A549 treated with AZD9567 at 1 μM for 4 hours (cell line): ENCODE data around the gene UGT1A8. TPM values are rescaled to one million over a fixed set of nuclear protein-coding genes. Genes with fewer than 3 reads are reported as not detected.

Experiments
- total RNA-seq: library from RNA; stranded (reverse); fragments of 200-300 nt; extraction: Qiagen RNA extraction; gene quantifications from 5 replicates; pipeline ENCODE4 v1.2.3, GENCODE V29; 2022; ENCODE audit not compliant: insufficient read depth

UGT1A8 gene
- total RNA-seq = 0.08 to 1.9 TPM (median 0.10 TPM) in 3 of 5 replicates, not detected in the others

GRCh38 chr2:233617476-233617875 lies at the start of gene UGT1A8:
TSS of gene UGT1A8 (plus strand) at chr2:233617633. CDS start at chr2:233617708, 75 bp downstream.

GRCh38 chr2:233636306-233636705 lies 18.9 kb downstream of the UGT1A8 start, which contains the start of gene UGT1A10:
TSS of gene UGT1A10 (plus strand) at chr2:233636448. CDS start at chr2:233636523, 75 bp downstream.

GRCh38 chr2:233671290-233672161 lies 54.1 kb downstream of the UGT1A8 start, which contains the start of gene UGT1A9:
TSS of gene UGT1A9 (plus strand) at chr2:233671898. CDS start at chr2:233671935, 37 bp downstream.

GRCh38 chr2:233681521-233682099 lies 64.2 kb downstream of the UGT1A8 start, which contains the start of gene UGT1A7:
TSS of gene UGT1A7 (plus strand) at chr2:233681901. CDS start at chr2:233681938, 37 bp downstream.

GRCh38 chr2:233692648-233693047 lies 75.2 kb downstream of the UGT1A8 start, which contains the start of gene UGT1A6:
TSS of gene UGT1A6 (plus strand) at chr2:233692890. CDS start at chr2:233693005, 115 bp downstream.

GRCh38 chr2:233712611-233713261 lies 95.3 kb downstream of the UGT1A8 start, which contains the start of gene UGT1A5:
TSS of gene UGT1A5 (plus strand) at chr2:233712907. CDS start at chr2:233712992, 85 bp downstream.

GRCh38 chr2:233718552-233718951 lies 101.1 kb downstream of the UGT1A8 start, which contains the start of gene UGT1A4:
TSS of gene UGT1A4 (plus strand) at chr2:233718736. CDS start at chr2:233718821, 85 bp downstream.

GRCh38 chr2:233728723-233729301 lies 111.4 kb downstream of the UGT1A8 start, which contains the start of gene UGT1A3:
TSS of gene UGT1A3 (plus strand) at chr2:233729042. CDS start at chr2:233729127, 85 bp downstream.

GRCh38 chr2:233760043-233760442 lies 142.6 kb downstream of the UGT1A8 start, which contains the start of gene UGT1A1:
TSS of gene UGT1A1 (plus strand) at chr2:233760270. CDS start at chr2:233760288, 18 bp downstream.

GRCh38 chr2:233778030-233778429 lies 160.6 kb downstream of the UGT1A8 start, which contains the start of gene MROH2A:
TSS of gene MROH2A (plus strand) at chr2:233778330. CDS start at chr2:233779359, 1,029 bp downstream.

Other genes with a start within 250 kb of the UGT1A8 start
- gene USP40, start 50.9 kb upstream of the UGT1A8 start, total RNA-seq = 21.9 to 22.7 TPM (median 22.1 TPM) in 5 replicates
- gene UGT1A10, start 18.8 kb downstream of the UGT1A8 start, total RNA-seq = 0.13 to 0.17 TPM in 2 of 5 replicates, not detected in the others
- gene UGT1A9, start 54.3 kb downstream of the UGT1A8 start, total RNA-seq = 3.3 to 5.2 TPM (median 4.0 TPM) in 5 replicates
- gene UGT1A7, start 64.3 kb downstream of the UGT1A8 start, total RNA-seq = 2.8 to 6.2 TPM (median 3.3 TPM) in 5 replicates
- 0.52 to 1.2 TPM (median 1.2 TPM) in 4 of 5 replicates, not detected in the other for gene UGT1A6, start 75.3 kb downstream of the UGT1A8 start, total RNA-seq
- gene UGT1A5, start 95.3 kb downstream of the UGT1A8 start, total RNA-seq = not detected in 5 replicates
- not detected in 5 replicates for gene UGT1A4, start 101.1 kb downstream of the UGT1A8 start, total RNA-seq
- gene UGT1A3, start 111.4 kb downstream of the UGT1A8 start, total RNA-seq = 0.06 to 0.13 TPM (median 0.08 TPM) in 3 of 5 replicates, not detected in the others
- gene UGT1A1, start 142.6 kb downstream of the UGT1A8 start, total RNA-seq = 0.82 to 0.99 TPM (median 0.93 TPM) in 4 of 5 replicates, not detected in the other
- 0.18 to 0.21 TPM (median 0.19 TPM) in 4 of 5 replicates, not detected in the other for gene MROH2A, start 160.7 kb downstream of the UGT1A8 start, total RNA-seq
- 56.2 to 79.4 TPM (median 58.4 TPM) in 5 replicates for gene HJURP, start 236.9 kb downstream of the UGT1A8 start, total RNA-seq